ENCODE results near the gene GRAP2.

The GRAP2 gene

GRCh38 chr22:39925273-39925672 lies 24.4 kb downstream of the GRAP2 start:
- DNase-seq (ENCODE audit: low read depth, low spot score), result no peak

GRCh38 chr22:39925909-39926679 lies 25.2 kb downstream of the GRAP2 start:
- DNase-seq (ENCODE audit: low read depth, low spot score), result no peak

DNA sequence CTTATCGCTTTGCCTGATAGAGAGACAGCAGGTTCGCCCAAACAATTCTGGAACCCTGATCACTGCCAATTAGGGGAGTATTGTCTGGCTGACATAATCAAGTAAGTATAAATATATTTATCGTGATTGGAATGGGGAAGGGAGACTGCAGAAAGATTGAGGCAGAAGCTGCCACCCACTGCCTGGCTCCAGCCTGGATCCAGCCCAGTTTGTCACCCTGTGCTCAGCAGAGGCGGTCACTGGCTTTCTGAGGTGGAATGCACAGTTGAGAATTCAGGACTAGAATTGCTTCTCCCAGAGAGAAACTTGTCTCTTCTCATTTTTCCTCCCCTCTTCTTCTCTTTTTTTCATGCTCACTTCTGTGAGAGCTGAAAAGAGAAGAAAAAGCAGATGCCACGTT lies 25.9 kb downstream of the GRAP2 start:
- DNase-seq (ENCODE audit: low read depth, low spot score), result no peak

DNA sequence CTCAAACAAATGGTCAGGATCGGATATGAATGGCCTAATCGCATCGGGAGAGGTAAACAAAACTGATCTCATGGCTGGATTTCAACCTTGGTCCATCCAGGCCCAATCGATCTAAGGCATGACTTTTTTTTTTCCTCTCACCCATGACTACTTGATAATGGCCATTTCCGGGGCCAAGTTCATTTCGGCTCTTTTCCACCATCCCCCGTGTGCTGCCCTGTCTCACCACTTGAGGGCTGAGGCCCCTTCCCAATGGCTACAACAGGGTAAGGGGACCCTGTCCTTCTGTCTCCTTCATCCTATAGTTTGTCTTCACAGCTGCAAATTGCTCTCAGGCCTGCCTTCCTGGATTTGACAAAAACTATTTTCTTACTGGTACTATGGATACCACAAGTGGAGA lies 26.7 kb downstream of the GRAP2 start:
- no peak for DNase-seq (ENCODE audit: low read depth, low spot score)

- no peak for DNase-seq (ENCODE audit: low read depth, low spot score)
Observed at GRCh38 chr22:39928536-39929520, 27.9 kb downstream of the GRAP2 start.

- no peak for DNase-seq (ENCODE audit: low read depth, low spot score)
Observed at GRCh38 chr22:39931251-39931650, 30.4 kb downstream of the GRAP2 start.

DNA sequence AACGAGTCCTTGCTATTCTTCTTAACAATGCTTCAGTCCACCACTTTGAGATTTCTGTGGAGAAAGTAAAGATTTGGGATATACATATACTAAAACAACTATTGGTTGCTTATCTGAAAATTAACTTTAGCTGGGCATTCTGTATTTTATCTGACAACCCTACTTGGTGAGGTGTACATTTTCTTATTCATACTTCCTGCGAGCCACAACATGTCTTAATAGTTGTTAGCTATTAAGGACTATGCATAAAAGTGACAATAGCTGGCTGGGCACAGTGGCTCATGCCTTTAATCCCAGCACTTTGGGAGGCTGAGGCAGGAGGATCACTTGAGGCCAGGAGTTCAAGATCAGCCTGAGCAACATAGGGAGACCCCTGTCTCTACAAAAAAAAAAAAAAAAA lies 31.3 kb downstream of the GRAP2 start:
- DNase-seq (ENCODE audit: low read depth, low spot score), result no peak

GRCh38 chr22:39932918-39933649 lies 32.2 kb downstream of the GRAP2 start:
- no peak for DNase-seq (ENCODE audit: low read depth, low spot score)

DNA sequence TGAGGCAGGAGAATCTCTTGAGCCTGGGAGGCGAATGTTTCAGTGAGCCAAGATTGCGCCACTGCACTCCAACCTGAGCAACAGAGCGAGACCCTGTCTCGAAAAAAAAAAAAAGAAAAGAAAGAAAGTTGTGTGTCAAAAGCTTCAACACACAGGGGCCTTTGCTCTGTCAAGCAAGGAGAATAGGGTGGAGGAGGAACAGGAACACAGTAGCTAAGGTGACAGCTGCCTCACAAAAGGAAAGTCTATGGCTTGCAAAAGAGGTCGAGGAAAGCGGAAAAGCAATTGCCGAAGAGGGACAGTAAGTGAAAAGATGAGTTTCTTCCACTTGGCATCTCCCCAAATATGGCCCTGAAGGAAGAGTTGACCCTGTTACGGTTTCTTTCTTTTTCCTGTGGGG lies 32.9 kb downstream of the GRAP2 start:
- DNase-seq (ENCODE audit: low read depth, low spot score), result no peak

GRCh38 chr22:39935116-39935515 lies 34.2 kb downstream of the GRAP2 start:
- no peak for DNase-seq (ENCODE audit: low read depth, low spot score)

GRCh38 chr22:39935612-39936011 lies 34.7 kb downstream of the GRAP2 start:
- no peak for DNase-seq (ENCODE audit: low read depth, low spot score)

DNA sequence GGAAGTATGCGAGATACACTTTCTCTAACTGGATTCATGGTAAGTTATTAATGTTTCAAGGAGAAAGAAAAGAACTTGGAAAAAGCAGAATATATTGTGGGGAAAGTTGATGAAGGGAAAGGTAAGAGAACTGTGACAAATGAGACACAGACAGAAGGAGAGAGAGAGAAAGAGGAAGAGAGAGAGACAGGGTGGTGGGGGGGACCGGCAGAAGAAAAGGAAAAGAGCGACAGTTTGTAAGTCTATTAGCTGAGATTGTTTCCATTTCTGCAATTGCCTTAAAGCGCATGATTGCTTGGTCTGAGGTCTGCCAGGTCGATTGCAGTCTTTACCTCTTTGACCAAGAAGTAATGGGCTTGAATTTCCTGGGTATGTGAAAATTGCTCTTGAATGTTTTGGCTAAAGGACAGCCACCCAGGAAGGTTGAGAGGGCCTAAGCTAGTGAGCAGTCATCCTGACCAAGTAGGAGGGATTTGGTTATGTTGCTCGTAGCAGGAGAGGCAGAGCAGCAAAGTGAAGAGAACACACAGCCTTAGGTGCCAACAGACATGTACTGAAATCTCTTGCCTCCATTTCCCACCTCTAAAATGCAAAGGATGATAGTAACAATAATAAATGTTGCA lies 35.8 kb downstream of the GRAP2 start:
- DNase-seq (ENCODE audit: low read depth, low spot score), result no peak

DNA sequence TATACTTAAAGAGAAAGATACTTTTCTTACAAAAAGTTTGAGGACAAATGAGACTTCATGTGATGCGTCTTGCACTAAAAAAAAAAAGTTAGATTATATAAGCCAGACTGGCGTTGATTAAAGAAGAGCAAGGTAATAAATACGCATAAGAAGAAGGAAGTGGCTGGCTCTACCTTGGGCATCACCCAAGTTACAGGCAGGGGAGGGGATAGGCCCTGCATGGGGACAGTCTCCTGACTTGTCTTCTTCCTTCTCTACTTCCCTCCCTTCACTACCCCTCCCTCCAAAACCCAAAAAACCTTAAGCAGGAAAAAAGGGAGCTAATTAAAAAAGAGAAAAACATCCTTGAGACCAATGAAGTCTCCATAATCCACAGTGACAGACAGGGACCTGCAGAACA lies 37.0 kb downstream of the GRAP2 start:
- no peak for DNase-seq (ENCODE audit: low read depth, low spot score)

GRCh38 chr22:39938509-39939111 lies 37.7 kb downstream of the GRAP2 start:
- peak; percentile 41 for DNase-seq (ENCODE audit: low read depth, low spot score)

- DNase-seq (ENCODE audit: low read depth, low spot score), result no peak
Observed at GRCh38 chr22:39939830-39940229, 38.9 kb downstream of the GRAP2 start.

- DNase-seq (ENCODE audit: low read depth, low spot score), result no peak
Observed at GRCh38 chr22:39940757-39941305, 39.9 kb downstream of the GRAP2 start.

DNA sequence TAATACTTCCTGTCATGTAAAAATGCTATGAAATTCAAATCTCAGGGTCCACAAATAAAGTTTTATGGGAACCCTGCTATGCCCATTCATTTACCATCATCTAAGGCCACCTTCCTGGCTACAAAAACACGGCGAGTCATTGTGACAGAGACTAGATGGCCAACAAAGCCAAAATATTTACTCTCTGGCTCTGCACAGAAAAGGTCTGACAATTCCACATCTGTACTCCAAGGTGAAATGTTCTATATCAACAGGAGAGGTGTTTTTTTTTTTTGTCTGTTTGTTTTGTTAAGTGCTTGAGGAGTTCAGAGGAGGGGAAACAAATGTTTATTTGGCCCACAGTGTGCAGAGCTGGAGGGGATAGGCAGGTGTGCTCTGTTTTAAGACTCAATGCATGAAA lies 40.7 kb downstream of the GRAP2 start:
- DNase-seq (ENCODE audit: low read depth, low spot score), result no peak

DNA sequence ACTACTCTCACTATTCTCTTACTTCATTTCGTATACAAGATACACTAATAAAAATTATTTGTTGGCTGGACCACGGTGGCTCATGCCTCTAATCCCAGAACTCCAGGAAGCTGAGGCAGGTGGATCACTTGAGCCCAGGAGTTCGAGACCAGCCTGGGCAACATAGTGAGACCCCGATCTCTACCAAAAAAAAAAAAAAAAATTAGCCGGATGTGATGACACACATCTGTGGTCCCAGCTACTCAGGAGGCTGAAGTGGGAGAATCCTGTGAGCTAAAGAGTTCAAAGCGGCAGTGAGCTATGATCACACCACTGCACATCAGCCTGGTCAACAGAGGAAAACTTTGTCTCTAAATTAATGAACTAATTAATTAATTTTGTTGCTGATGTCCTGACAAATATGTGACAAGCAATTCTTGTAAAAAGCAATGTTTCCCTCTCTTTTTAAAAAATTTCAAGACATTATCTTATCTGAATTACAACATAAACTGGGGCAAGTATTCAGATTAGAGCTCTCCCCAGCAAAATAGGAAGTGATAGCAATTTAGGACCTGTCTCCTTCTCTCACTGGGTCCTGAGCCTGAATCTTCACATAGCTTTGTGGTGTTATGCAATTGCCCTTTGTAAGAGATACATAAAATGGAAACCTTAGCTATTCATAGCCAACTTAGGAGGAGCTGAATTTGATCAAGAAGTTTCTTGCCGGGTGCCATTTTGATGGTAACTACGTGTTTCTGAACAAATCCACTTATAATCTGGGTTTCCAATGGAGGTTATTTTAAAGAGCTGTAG lies 41.8 kb downstream of the GRAP2 start:
- DNase-seq (ENCODE audit: low read depth, low spot score), result no peak

GRCh38 chr22:39943337-39943736 lies 42.5 kb downstream of the GRAP2 start:
- DNase-seq (ENCODE audit: low read depth, low spot score), result no peak

All from activated CD4-positive, CD25-positive, alpha-beta regulatory T cell treated with anti-CD3 and anti-CD28 coated beads, Interleukin-2, amount 50 U/mL, for 16 hours (primary cell).